ENCODE measurements around the gene DHRS4.

DNA sequence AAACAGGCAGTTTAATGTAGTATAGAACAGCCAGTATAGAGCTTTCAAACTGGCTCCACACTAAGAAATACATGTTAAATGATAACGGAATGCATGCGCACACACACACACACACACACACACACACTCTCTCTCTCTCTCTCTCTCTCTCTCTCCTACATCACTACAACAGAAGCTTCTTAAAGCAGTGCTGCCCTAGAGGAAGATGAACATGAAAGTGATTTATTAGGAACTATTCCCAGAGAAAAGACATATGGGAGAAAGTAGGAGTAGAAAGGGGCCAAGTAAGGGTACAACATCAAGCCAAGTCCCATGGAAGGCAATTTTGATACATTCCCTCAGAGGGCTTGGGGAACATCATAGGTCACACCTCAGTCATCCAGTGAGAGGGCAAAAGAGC is 16.4 kb upstream of the DHRS4 start:
- TF ChIP-seq YY1 (IDR thresholded peaks at IDR 0.05; ENCODE audit: insufficient read depth, insufficient read length) (no peak), ZNF274 (IDR thresholded peaks at IDR 0.05; ENCODE audit: low read depth, low read length) (no peak), SUZ12 (IDR thresholded peaks at IDR 0.05; ENCODE audit: extremely low read depth, insufficient read depth, insufficient read length) (no peak)

All from NT2/D1 (cell line).